A549 (cell line): Measurements from ENCODE around the gene TOR1B.

Experiments used
- BHLHE40 ChIP-seq: IDR thresholded peaks from 2 replicates; pipeline ENCODE4 v1.6.1; 2012; ENCODE audit warnings: low read depth, low read length, inconsistent platforms
- CTCF ChIP-seq: fragments of >200 bp; sonication (Bioruptor Twin); formaldehyde crosslinking; IDR thresholded peaks from 3 replicates; pipeline ENCODE4 v1.5.1; 2016
- EP300 ChIP-seq, 2 experiments: fragments of >200 bp; sonication (Bioruptor Twin); formaldehyde crosslinking; IDR thresholded peaks; 2 replicates in 1 of 2; 3 replicates in 1 of 2; pipeline ENCODE4 v1.6.1; 2016 to 2017
- JUNB ChIP-seq: fragments of >200 bp; sonication (Bioruptor Twin); formaldehyde crosslinking; IDR thresholded peaks from 2 replicates; pipeline ENCODE4 v1.6.1; 2016
- KDM1A ChIP-seq: fragments of 200-600 bp; sonication (generic); IDR thresholded peaks from 2 replicates; pipeline ENCODE4 v1.6.1; 2016; ENCODE audit warnings: low read depth, mild to moderate bottlenecking
- POLR2A ChIP-seq: IDR thresholded peaks from 2 replicates; pipeline ENCODE4 v1.6.1; 2012; ENCODE audit warnings: mild to moderate bottlenecking, low read length
- POLR2AphosphoS2 ChIP-seq: conservative IDR thresholded peaks from 2 replicates; pipeline ENCODE4 v1.6.1; 2012; ENCODE audit warnings: low read length, improper control_type of control experiment, inconsistent platforms
- RAD21 ChIP-seq, 2 experiments: fragments of >200 bp in 1 of 2; sonication (Bioruptor Twin) in 1 of 2; formaldehyde crosslinking in 1 of 2; IDR thresholded peaks in 1 of 2; conservative IDR thresholded peaks in 1 of 2; 2 replicates in 1 of 2; 3 replicates in 1 of 2; pipeline ENCODE4 v1.6.1; 2012 to 2018; ENCODE audit warnings: inconsistent platforms in 1 of 2
- RARB ChIP-seq: fragments of 250-450 bp; sonication (Bioruptor Pico); IDR thresholded peaks from 2 replicates; pipeline ENCODE4 v1.8.0; 2021; ENCODE audit warnings: mild to moderate bottlenecking, moderate library complexity
- RFX5 ChIP-seq: fragments of 450-650 bp; IDR thresholded peaks from 2 replicates; pipeline ENCODE4 v1.7.1; 2014; ENCODE audit warnings: antibody characterized with exemption, mild to moderate bottlenecking, moderate library complexity
- TF ChIP-seq, protein P1 (sequence below): IDR thresholded peaks from 2 replicates; pipeline ENCODE4 v1.6.1; 2012
- TF ChIP-seq, protein P2 (sequence below): fragments of 250-450 bp; sonication (Bioruptor Pico); IDR thresholded peaks from 2 replicates; pipeline ENCODE4 v1.5.0; 2021; ENCODE audit warnings: mild to moderate bottlenecking, moderate library complexity, borderline replicate concordance
- TF ChIP-seq, protein P3 (sequence below): fragments of 450-650 bp; IDR thresholded peaks from 2 replicates; pipeline ENCODE4 v1.6.1; 2014; ENCODE audit warnings: antibody characterized with exemption

DNA sequence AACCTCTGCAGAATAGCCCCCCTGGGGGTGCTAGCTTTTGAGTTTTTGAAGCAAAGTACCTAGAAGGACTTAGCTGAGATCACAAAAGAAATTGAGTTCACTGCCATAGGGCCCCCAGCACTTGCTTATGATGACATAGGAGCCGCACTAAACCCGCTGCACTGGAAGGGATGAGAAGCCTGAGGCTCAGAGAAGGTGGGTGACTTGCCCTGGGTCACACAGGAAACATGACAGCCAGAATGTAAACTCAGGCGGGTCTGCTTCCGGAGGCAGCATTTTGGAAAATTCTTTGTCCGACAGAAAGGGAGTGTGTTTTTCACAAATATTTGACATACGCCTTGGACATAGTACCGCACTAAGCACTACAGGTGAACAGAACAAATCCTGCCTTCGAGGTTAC is 8.4 kb upstream of the TOR1B start:
- TF ChIP-seq CTCF (no peak), POLR2A (no peak), RAD21 (conservative IDR thresholded peaks at IDR 0.05 in 1 of 2, IDR thresholded peaks at IDR 0.05 in 1 of 2) (no peak), JUNB (no peak), RFX5 (no peak), KDM1A (no peak), EP300 (IDR thresholded peaks at IDR 0.05) (no peak), BHLHE40 (no peak), RARB (CRISPR knock-in tag) (no peak), POLR2AphosphoS2 (no peak)
- TF ChIP-seq, protein P1, sequence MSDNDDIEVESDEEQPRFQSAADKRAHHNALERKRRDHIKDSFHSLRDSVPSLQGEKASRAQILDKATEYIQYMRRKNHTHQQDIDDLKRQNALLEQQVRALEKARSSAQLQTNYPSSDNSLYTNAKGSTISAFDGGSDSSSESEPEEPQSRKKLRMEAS: no peak
- TF ChIP-seq, protein P2, sequence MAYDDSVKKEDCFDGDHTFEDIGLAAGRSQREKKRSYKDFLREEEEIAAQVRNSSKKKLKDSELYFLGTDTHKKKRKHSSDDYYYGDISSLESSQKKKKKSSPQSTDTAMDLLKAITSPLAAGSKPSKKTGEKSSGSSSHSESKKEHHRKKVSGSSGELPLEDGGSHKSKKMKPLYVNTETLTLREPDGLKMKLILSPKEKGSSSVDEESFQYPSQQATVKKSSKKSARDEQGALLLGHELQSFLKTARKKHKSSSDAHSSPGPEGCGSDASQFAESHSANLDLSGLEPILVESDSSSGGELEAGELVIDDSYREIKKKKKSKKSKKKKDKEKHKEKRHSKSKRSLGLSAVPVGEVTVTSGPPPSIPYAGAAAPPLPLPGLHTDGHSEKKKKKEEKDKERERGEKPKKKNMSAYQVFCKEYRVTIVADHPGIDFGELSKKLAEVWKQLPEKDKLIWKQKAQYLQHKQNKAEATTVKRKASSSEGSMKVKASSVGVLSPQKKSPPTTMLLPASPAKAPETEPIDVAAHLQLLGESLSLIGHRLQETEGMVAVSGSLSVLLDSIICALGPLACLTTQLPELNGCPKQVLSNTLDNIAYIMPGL (CRISPR knock-in tag): no peak
- TF ChIP-seq, protein P3, sequence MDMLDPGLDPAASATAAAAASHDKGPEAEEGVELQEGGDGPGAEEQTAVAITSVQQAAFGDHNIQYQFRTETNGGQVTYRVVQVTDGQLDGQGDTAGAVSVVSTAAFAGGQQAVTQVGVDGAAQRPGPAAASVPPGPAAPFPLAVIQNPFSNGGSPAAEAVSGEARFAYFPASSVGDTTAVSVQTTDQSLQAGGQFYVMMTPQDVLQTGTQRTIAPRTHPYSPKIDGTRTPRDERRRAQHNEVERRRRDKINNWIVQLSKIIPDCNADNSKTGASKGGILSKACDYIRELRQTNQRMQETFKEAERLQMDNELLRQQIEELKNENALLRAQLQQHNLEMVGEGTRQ: no peak
